Esophagus squamous epithelium (tissue), 5 donors: Measurements from ENCODE around the gene TCF3. TPM values are rescaled to one million over a fixed set of nuclear protein-coding genes. Genes with fewer than 3 reads are reported as not detected.

Experiments
- DNase-seq: peaks from one replicate; lab custom pipeline; 2025; lab: John Stamatoyannopoulos, UW
- H3K27ac ChIP-seq, 4 donors: fragments of 200-600 bp; sonication (generic); one replicate each; pipeline ENCODE4 v1.5.1; 2016 to 2019; ENCODE audit warnings: mild to moderate bottlenecking in 1 of 4
- H3K27me3 ChIP-seq, 4 donors: fragments of 200-600 bp; sonication (generic); 1 replicate in 3 of 4; 2 replicates in 1 of 4; pipeline versions ENCODE4 v1.5.1 to v1.6.0; 2017 to 2021; ENCODE audit warnings: antibody characterized with exemption in 1 of 4
- H3K36me3 ChIP-seq, 3 donors: fragments of 200-600 bp; sonication (generic); one replicate each; pipeline ENCODE4 v1.5.1; 2016 to 2019
- H3K4me1 ChIP-seq, 3 donors: fragments of 200-600 bp; sonication (generic); one replicate each; pipeline ENCODE4 v1.5.1; 2017 to 2019
- H3K4me3 ChIP-seq, 4 donors: fragments of 200-600 bp; sonication (generic); 1 replicate in 3 of 4; 2 replicates in 1 of 4; pipeline ENCODE4 v1.5.1; 2016 to 2019; ENCODE audit warnings: mild to moderate bottlenecking in 2 of 4, moderate library complexity in 1 of 4
- H3K9me3 ChIP-seq, 3 donors: fragments of 200-600 bp; sonication (generic); one replicate each; pipeline ENCODE4 v1.5.1; 2016 to 2019
- CTCF ChIP-seq, 6 experiments: fragments of 450-650 bp in 4 of 6; fragments of 200-600 bp in 2 of 6; sonication (generic) in 2 of 6; IDR thresholded peaks; one replicate each; pipeline ENCODE4 v1.5.1; 2016 to 2019; ENCODE audit warnings: antibody characterized with exemption in 6 of 6, mild to moderate bottlenecking in 4 of 6, moderate library complexity in 4 of 6
- POLR2A ChIP-seq, 4 donors: fragments of 450-650 bp; IDR thresholded peaks; one replicate each; pipeline ENCODE4 v1.6.1; 2017; ENCODE audit warnings: antibody characterized with exemption in 4 of 4, mild to moderate bottlenecking in 4 of 4, moderate library complexity in 3 of 4
- WGBS, 2 donors: methylation state at CpG; one replicate each; pipeline ENCODE4 v1.1.5; 2018; 5-methylcytosine and 5-hydroxymethylcytosine counted together
- intact Hi-C: fragments of 100-400 bp; cut with DNase I; formaldehyde crosslinking; loops from one replicate; pipeline ENCODE4 v1.15.0; 2022
- total RNA-seq, 4 donors: library from RNA; depleted of rRNA; stranded (reverse); fragments of >200 nt; gene quantifications; one replicate each; pipeline ENCODE4 v1.1.0, GENCODE V29; 2016
- donor health status: DM: yes; HTN: yes; CAD: no.

Gene TCF3
- total RNA-seq, 4 donors from 2014 or later: 29.9 to 66.0 (median 47.9) TPM

GRCh38 chr19:1567116-1567847, 85.1 kb downstream of the TCF3 start:
- H3K9me3 ChIP-seq: no peaks in the 10 kb centered on the region
- no peaks in the 10 kb centered on the region for H3K36me3 ChIP-seq
- H3K27ac ChIP-seq: peak overlapping the region; percentile 74 to 92 (median 86)
- DNase-seq: no peak
- H3K4me3 ChIP-seq: peak overlapping the region; percentile 57 to 89 (median 79)
- WGBS, 2 donors: no CpG with 5 or more reads among the region's 108 CpGs
- intact Hi-C loops: no loop called here
- TF ChIP-seq POLR2A (IDR thresholded peaks at IDR 0.05) (no peak), CTCF (IDR thresholded peaks at IDR 0.05) (no peak)
- H3K4me1 ChIP-seq: peaks cover 17 to 38% (median 25%) of the 10 kb centered on the region in 3 donors
- peaks cover 0 to 13% (median 0%) of the 10 kb centered on the region in 4 donors for H3K27me3 ChIP-seq

- no peaks in the 10 kb centered on the region for H3K36me3 ChIP-seq
- H3K9me3 ChIP-seq: no peaks in the 10 kb centered on the region
- no peak for DNase-seq
- H3K4me3 ChIP-seq: peak overlapping the region; percentile 57 to 89 (median 79)
- peaks cover 0 to 13% (median 0%) of the 10 kb centered on the region in 4 donors for H3K27me3 ChIP-seq
- H3K4me1 ChIP-seq: peaks cover 17 to 38% (median 25%) of the 10 kb centered on the region in 3 donors
- WGBS, 2 donors: 0 to 31% methylated on average over 1 to 5 of the region's 42 CpGs
- TF ChIP-seq POLR2A (IDR thresholded peaks at IDR 0.05) (peak in 3 of 4 donors; percentile 31 to 57 (median 53)), CTCF (IDR thresholded peaks at IDR 0.05) (no peak)
- intact Hi-C loops: no loop called here
- peak overlapping the region; percentile 74 to 92 (median 86) for H3K27ac ChIP-seq
Measured at GRCh38 chr19:1566392-1567115, 85.9 kb downstream of the TCF3 start.

GRCh38 chr19:1563251-1563650, 89.2 kb downstream of the TCF3 start:
- no peak for TF ChIP-seq CTCF (IDR thresholded peaks at IDR 0.05)
- TF ChIP-seq POLR2A (IDR thresholded peaks at IDR 0.05): no peak
- no peak overlapping the region for H3K27ac ChIP-seq
- H3K27me3 ChIP-seq: no peaks in the 10 kb centered on the region
- DNase-seq: no peak
- intact Hi-C loops: no loop called here
- peaks cover 10 to 23% (median 21%) of the 10 kb centered on the region in 3 donors for H3K4me1 ChIP-seq
- no peaks in the 10 kb centered on the region for H3K36me3 ChIP-seq
- H3K9me3 ChIP-seq: no peaks in the 10 kb centered on the region
- no peak overlapping the region for H3K4me3 ChIP-seq
- 86 to 93% methylated on average over 2 to 3 of the region's 6 CpGs for WGBS, 2 donors

DNA sequence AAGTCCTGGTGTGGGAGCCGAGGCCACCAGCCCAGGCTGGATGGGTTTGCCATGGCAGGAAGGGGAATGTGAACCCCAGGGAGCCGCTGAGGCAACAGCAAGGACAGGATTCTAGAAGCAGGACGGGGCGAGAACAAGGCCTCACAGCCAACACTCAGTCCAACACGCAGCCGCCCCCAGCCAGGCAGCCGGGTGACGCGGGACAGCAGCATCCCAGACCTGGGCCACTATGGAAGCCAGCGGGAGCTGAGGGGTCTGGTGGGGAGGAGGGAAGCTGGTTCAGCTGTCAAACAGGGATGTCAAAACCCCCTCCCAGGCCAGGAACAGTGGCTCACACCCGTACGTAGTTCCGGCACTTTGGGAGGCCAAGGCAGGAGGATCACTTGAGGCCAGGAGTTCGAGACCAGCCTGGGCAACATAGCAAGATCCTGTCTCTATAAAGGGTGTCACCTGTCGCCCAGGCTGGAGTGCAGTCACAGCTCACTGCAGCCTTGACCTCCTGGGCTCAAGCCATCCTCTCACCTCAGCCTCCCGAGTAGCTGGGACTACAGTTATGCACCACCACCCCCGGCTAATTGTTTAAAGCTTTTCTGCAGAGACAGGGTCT, 91.1 kb downstream of the TCF3 start:
- Histone ChIP-seq H3K9me3 (no peaks in the 10 kb centered on the region), H3K36me3 (peaks cover 0 to 6% (median 0%) of the 10 kb centered on the region in 3 donors), H3K27me3 (no peaks in the 10 kb centered on the region), H3K4me1 (peaks cover 7 to 11% (median 9%) of the 10 kb centered on the region in 3 donors), H3K27ac (no peak overlapping the region), H3K4me3 (no peak overlapping the region)
- TF ChIP-seq POLR2A (IDR thresholded peaks at IDR 0.05): no peak
- TF ChIP-seq CTCF (IDR thresholded peaks at IDR 0.05): no peak
- DNase-seq: no peak
- intact Hi-C loops: no loop called here
- 90 to 95% methylated on average over 4 to 14 of the region's 17 CpGs for WGBS, 2 donors
